AG04450 (cell line): ENCODE data around the gene CNTD1. TPM values are rescaled to one million over a fixed set of nuclear protein-coding genes. Genes with fewer than 3 reads are reported as not detected.
"Not testable (repeated sequence)": the region's sequence is repeated elsewhere in the genome, so short reads cannot be mapped to it uniquely, and the experiment has no call there.

Experiments
- CTCF ChIA-PET: fragments of 300-600, 350-600 bp; formaldehyde crosslinking; extraction: SDS; loops from one replicate; lab custom pipeline; 2022; ENCODE audit warnings: antibody characterized with exemption, inconsistent platforms; lab: Charles Lee
- POLR2A ChIA-PET: fragments of 350-600 bp; formaldehyde crosslinking; extraction: SDS; loops from one replicate; lab custom pipeline; 2021; ENCODE audit warnings: antibody characterized with exemption, inconsistent platforms; lab: Yijun Ruan, JAX
- DNase-seq: peaks from one replicate; pipeline ENCODE4 v3.0.0-alpha.2; 2011; ENCODE audit warnings: low read depth, low spot score
- H3K27ac ChIP-seq: one replicate; pipeline ENCODE4 v1.5.1; 2012; ENCODE audit warnings: low read depth, low read length, control low read depth
- H3K27me3 ChIP-seq: one replicate; pipeline ENCODE4 v1.6.0; 2012; ENCODE audit warnings: low read length; ENCODE audit not compliant: control insufficient read depth, insufficient read depth
- H3K4me3 ChIP-seq: 2 replicates; pipeline ENCODE4 v1.5.1; 2011; ENCODE audit warnings: mild to moderate bottlenecking, low read depth, low read length, control low read depth
- H3K9me3 ChIP-seq: 2 replicates; pipeline ENCODE4 v1.5.1; 2012; ENCODE audit warnings: low read length; ENCODE audit not compliant: control insufficient read depth, insufficient read depth
- CTCF ChIP-seq: IDR thresholded peaks from 2 replicates; pipeline ENCODE4 v1.5.1; 2011; ENCODE audit warnings: low read depth, low read length, control low read depth, inconsistent platforms
- polyA plus RNA-seq: library from polyadenylated mRNA; depleted of rRNA; stranded (reverse); fragments of >200 nt; gene quantifications from 2 replicates; pipeline ENCODE4 v1.2.3, GENCODE V29; 2011

CNTD1 gene
- polyA plus RNA-seq, 1 experiment, result 0.09 TPM

DNA sequence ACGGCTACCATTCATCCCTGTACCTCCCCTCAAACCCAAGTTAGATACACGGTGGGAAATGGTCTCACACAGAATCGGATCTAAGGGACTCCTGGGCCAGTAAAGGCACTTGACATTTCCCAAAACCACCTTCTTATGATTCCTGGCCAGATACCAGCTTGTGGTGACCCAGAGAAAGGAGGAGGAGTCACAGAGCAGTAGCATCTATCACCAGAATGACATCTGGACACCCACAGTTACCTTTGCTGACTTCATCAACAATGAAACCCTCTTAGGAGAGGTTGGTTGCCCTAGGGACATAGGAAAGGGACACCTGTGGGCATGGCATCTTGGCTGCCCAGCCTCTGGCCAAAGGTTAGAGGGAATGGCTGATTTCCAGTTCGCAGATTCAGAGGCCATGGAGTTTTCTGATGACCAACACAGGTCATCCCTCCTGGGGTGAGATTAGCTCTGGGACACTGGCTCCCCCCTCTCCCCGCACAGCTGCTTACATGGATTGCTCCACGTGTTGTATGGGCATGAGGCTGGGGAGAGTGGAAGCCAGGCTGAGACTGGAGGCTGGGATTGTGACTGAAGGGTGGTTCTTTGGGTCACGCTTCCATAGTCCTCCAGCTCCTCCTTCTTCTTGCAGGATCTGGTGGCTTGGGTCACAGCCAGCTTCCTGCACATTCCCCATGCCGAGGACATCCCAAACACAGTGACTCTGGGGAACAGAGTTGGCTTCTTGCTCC is 51.0 kb downstream of the CNTD1 start:
- peaks cover 14% of the 10 kb centered on the region for H3K27me3 ChIP-seq
- H3K9me3 ChIP-seq, result no peaks in the 10 kb centered on the region
- CTCF ChIA-PET, result interaction anchor here (0.5 kb wide), 1 partner anchor 24 kb away, joined by 4 read pairs; no protein-coding TSS in a partner anchor
- no peak for TF ChIP-seq CTCF
- POLR2A ChIA-PET, result no interaction called here
- H3K27ac ChIP-seq, result no peak overlapping the region
- no peak overlapping the region for H3K4me3 ChIP-seq
- no peak for DNase-seq

DNA sequence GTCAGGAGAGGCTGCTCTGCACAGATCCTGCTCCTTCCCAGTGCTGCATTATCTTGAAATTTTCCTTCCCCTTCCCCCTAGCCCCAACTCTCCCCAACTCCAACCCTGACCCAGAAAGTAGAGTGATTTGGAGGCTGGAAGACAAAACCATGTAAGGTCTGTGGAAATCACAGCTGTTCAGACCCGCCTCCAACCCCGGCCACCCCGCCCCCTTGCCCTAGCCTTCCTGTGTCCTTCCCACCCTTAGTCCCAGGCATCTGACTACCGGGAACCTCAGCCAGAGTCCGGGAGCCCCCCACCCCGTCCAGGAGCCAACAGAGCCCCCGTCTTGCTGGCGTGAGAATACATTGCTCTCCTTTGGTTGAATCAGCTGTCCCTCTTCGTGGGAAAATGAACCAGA is 52.3 kb downstream of the CNTD1 start, which contains the start of gene AOC3:
AOC3 (plus strand) TSS at position 246 of the 400 bp plus-strand sequence; CDS start at position 391, 145 bp downstream.
- Histone ChIP-seq H3K27ac (no peak within 1 kb of the TSS), H3K27me3 (peaks cover 21% of the 10 kb centered on the region), H3K9me3 (no peaks in the 10 kb centered on the region), H3K4me3 (no peak within 1 kb of the TSS)
- DNase-seq, result no peak
- CTCF ChIA-PET, result interaction anchor here (1.3 kb wide), 1 partner anchor 87 kb away, joined by 4 read pairs; no protein-coding TSS in a partner anchor
- no peak for TF ChIP-seq CTCF
- POLR2A ChIA-PET, result no interaction called here

DNA sequence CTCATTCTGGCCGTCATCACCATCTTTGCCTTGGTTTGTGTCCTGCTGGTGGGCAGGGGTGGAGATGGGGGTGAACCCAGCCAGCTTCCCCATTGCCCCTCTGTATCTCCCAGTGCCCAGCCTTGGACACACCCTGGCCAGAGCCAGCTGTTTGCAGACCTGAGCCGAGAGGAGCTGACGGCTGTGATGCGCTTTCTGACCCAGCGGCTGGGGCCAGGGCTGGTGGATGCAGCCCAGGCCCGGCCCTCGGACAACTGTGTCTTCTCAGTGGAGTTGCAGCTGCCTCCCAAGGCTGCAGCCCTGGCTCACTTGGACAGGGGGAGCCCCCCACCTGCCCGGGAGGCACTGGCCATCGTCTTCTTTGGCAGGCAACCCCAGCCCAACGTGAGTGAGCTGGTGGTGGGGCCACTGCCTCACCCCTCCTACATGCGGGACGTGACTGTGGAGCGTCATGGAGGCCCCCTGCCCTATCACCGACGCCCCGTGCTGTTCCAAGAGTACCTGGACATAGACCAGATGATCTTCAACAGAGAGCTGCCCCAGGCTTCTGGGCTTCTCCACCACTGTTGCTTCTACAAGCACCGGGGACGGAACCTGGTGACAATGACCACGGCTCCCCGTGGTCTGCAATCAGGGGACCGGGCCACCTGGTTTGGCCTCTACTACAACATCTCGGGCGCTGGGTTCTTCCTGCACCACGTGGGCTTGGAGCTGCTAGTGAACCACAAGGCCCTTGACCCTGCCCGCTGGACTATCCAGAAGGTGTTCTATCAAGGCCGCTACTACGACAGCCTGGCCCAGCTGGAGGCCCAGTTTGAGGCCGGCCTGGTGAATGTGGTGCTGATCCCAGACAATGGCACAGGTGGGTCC is 52.9 kb downstream of the CNTD1 start:
- DNase-seq, H3K27ac ChIP-seq, POLR2A ChIA-PET, H3K9me3 ChIP-seq, H3K4me3 ChIP-seq: not testable (repeated sequence)
- CTCF ChIA-PET, result interaction anchor here (1.3 kb wide), 1 partner anchor 87 kb away, joined by 4 read pairs; no protein-coding TSS in a partner anchor
- peaks cover 23% of the 10 kb centered on the region for H3K27me3 ChIP-seq

- no peak overlapping the region for H3K27ac ChIP-seq
- ChIA-PET POLR2A (no interaction called here), CTCF (interaction anchor here (1.1 to 2.9 kb wide), 2 partner anchors 9 to 78 kb away, joined by 3 to 12 read pairs; partner anchors contain the start of gene AOC2)
- no peaks in the 10 kb centered on the region for H3K9me3 ChIP-seq
- no peak for DNase-seq
- TF ChIP-seq CTCF, result no peak
- no peak overlapping the region for H3K4me3 ChIP-seq
- H3K27me3 ChIP-seq, result peaks cover 30% of the 10 kb centered on the region
Observed at GRCh38 chr17:42852351-42852750, 53.7 kb downstream of the CNTD1 start.

DNA sequence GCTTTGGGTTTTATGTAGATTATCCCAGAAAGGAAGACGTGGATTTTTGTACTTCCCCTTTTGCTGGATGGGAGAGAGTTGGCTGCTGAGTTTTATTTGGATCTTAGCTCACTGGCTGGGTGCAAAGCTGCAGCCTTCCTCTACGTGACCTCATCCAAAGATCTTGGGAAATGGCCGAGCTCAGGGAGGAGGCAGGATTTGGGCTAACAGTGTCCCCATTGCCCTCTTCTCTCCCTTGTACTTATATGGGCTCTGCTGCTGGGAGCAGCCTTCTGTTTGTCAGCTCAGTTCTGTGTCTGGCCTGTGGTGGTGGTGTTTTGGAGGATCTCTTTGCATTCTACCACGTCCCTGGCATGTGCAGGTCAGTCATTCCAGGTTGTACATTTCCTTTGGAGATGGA is 54.3 kb downstream of the CNTD1 start:
- Histone ChIP-seq H3K27me3 (peaks cover 30% of the 10 kb centered on the region), H3K27ac (no peak overlapping the region), H3K4me3 (no peak overlapping the region), H3K9me3 (no peaks in the 10 kb centered on the region)
- DNase-seq, result no peak
- ChIA-PET CTCF (interaction anchor here (0.6 to 2.9 kb wide), 3 partner anchors 10 to 110 kb away, joined by 3 to 12 read pairs (median 3); partner anchors contain the start of gene AOC2), POLR2A (no interaction called here)
- no peak for TF ChIP-seq CTCF
